ENCODE measurements around the gene ACKR3. TPM values are rescaled to one million over a fixed set of nuclear protein-coding genes. Genes with fewer than 3 reads are reported as not detected.

ACKR3 gene
- total RNA-seq, 2 experiments from 2014 or later, result 1.3 to 1.5 TPM

DNA sequence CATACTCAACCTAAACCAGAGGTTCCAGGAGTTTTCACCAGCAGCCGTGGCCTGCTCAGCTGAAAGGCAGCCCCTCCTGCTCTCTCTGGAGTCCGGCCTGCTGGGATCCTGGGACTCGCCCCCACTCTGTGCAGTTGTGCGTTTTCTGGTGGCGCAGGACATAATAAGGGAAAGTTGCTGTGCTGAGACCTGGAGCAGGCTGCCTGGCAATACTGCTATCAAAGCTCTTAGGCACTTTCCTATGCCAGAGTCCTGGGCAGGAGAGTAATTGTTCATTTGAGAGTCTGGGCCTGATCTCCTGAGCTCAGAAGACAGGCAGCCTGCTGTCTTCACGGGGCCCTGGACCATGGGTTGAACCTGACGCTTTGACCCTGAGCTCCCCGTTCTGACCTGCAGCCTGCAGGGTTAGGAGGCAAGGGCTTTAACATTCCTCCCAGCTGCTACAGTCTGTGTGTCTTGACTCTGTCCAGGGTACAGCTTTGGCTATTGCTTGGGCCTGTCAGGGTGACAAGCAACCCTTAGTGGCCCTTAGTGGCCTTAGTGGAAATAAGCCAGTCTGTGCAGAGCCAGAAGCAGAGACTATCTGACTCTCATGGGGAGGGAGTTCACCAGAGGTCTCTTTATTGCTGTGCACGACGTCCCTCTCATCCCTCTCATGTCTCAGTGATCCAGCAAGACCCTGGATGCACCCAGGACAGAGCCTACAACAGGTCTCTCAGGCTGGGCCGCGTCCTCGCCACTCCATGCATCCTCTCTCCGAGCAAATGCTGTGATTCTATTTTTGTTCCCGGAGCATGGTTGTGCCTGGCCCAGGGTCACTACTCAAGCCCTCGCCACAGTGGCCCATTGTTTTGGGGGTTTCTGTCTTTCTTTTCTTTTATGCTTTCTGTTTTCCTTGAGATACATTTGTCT lies 60.6 kb downstream of the ACKR3 start:
- no peaks in the 10 kb centered on the region for H3K36me3 Mint-ChIP-seq
- no peak overlapping the region for H3K4me3 Mint-ChIP-seq
- peaks cover 2% of the 10 kb centered on the region for H3K4me1 Mint-ChIP-seq
- H3K27ac Mint-ChIP-seq, result no peak overlapping the region
- no peak for DNase-seq
- H3K9me3 Mint-ChIP-seq, result no peaks in the 10 kb centered on the region
- H3K27me3 Mint-ChIP-seq, result peaks cover 12% of the 10 kb centered on the region

DNA sequence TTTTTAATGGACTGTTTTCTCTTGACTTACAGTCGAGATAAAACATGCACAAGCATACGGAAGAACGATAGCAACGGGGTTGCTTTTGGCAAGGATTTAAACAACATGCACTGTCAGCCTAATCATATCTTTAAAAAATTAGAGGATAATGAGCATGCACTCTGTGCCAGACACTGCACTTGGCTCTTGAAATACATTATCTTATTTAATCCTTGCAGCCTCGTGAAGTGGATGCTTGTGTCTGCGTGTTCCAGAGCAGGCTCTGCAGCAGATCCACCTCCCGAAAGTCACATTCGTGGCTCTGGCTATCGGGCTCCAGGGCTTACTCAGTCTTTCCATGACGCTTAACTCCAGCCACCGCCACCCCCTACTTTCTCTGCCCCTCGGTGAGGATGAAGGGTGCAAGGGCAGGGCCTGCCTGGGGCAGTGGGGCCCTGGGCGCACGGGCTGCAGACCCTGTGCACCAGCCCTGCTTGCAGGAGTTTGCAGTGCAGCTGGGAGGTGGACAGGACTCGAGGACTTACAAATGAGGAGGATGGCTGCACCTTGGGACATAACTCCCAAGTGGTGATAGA lies 61.7 kb downstream of the ACKR3 start:
- H3K27ac Mint-ChIP-seq, result no peak overlapping the region
- H3K4me1 Mint-ChIP-seq, result peaks cover 2% of the 10 kb centered on the region
- no peak for DNase-seq
- no peaks in the 10 kb centered on the region for H3K36me3 Mint-ChIP-seq
- H3K4me3 Mint-ChIP-seq, result no peak overlapping the region
- H3K27me3 Mint-ChIP-seq, result peaks cover 12% of the 10 kb centered on the region
- H3K9me3 Mint-ChIP-seq, result no peaks in the 10 kb centered on the region

DNA sequence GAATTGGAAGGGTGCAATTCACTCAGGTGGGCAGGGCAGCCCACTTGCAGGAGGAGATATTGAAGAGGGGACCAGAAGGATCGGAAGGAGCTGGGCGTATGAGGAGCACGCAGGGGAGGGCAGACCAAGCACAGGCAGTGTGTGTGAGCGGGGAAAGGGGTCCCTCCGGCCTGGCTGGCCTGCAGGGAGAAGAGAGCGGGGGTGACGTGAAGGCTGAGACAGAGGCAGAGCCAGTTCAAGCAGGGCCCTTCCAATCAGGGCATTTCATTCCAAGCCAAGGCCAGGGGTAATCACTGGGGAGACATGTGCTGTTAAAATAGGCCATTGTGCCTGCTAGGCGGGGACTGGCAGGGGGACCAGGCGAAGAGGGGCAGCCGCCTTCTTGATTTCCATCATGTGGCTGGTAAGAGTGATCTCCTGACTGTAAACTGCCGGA lies 62.2 kb downstream of the ACKR3 start:
- DNase-seq, result no peak
- no peaks in the 10 kb centered on the region for H3K36me3 Mint-ChIP-seq
- no peak overlapping the region for H3K4me3 Mint-ChIP-seq
- no peak overlapping the region for H3K27ac Mint-ChIP-seq
- H3K4me1 Mint-ChIP-seq, result peaks cover 2% of the 10 kb centered on the region
- no peaks in the 10 kb centered on the region for H3K9me3 Mint-ChIP-seq
- H3K27me3 Mint-ChIP-seq, result peaks cover 12% of the 10 kb centered on the region

Data from activated naive CD8-positive, alpha-beta T cell treated with anti-CD3 and anti-CD28 coated beads for 36 hours (primary cell).